ENCODE results near the gene CDH11.

- TF ChIP-seq EZH2 (IDR thresholded peaks at IDR 0.05; ENCODE audit: low read length) (no peak), CTCF (optimal IDR thresholded peaks at IDR 0.05 in 1 of 3, IDR thresholded peaks at IDR 0.05 in 1 of 3, conservative IDR thresholded peaks at IDR 0.05 in 1 of 3; ENCODE audit: extremely low read depth in 1 of 3, insufficient read depth in 2 of 3, low read length in 3 of 3) (no peak)
Measured at GRCh38 chr16:65000654-65001053, 121.2 kb downstream of the CDH11 start.
